Stimulated activated CD8-positive, alpha-beta memory T cell treated with anti-CD3 and anti-CD28 coated beads, Interleukin-7, amount 100 ng/mL, for 24 hours (primary cell): ENCODE results near the gene CCNJ.

ENCODE experiments used
- DNase-seq: peaks from one replicate; pipeline ENCODE4 v3.0.0-alpha.2; 2020; ENCODE audit warnings: low read depth

CCNJ gene

DNA sequence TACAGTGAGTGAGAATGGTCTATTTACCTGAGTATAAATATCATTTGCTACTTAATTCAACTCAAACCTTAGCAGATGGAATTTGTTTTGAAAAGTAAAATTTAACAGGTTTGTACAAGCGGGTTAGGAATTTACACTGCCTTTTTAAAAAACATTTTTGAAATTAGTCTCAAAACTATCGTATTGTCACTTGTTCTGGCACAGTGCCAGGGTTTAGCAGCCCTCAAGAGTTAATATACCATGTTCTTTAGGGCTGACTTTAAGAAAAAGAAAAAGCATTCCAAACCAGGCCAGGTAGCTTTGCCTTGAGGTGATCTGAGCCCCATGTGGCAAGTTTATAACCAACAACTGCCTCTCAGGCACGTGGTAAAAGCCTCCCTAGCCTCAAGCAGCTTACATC, 17.8 kb downstream of the CCNJ start:
- no peak for DNase-seq

DNA sequence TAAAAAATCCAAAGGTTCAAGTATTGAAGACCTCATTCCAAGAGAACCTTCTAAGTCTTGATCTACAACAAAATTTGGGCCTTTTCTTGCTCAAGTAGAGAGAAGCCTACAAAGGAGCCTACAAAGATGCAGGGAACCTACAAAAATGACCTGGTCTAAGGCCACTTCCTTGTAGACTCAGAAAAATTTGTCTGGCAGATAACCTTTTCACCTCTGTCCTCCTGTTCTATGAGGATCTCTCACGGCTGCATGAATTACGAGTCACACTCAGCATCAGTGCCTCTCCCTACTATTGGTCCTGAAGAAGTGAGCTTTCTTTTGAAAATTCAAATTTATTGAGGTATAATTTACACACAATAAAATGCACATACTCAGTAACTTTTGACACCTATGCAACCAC, 29.3 kb downstream of the CCNJ start:
- DNase-seq, result no peak

DNA sequence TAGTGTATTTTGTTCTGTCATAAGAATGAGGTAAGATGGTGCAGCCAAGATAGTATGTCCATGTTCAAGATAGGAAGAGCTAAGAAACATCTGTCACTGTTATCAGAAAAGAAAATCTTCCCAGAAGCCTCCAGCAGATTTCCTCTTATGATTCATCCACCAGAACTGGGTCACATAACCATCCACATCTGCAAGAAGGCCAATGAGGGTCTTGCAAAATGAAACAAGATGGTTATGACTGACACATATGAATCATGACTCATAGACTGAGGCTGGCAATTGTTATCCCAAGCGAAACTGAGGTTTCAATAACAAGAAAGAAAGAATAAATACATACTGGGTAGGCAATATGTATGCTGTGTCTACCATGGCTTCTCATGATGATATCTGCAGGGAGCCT, 30.3 kb downstream of the CCNJ start:
- no peak for DNase-seq

GRCh38 chr10:96074776-96075175, 31.4 kb downstream of the CCNJ start:
- DNase-seq, result no peak

DNA sequence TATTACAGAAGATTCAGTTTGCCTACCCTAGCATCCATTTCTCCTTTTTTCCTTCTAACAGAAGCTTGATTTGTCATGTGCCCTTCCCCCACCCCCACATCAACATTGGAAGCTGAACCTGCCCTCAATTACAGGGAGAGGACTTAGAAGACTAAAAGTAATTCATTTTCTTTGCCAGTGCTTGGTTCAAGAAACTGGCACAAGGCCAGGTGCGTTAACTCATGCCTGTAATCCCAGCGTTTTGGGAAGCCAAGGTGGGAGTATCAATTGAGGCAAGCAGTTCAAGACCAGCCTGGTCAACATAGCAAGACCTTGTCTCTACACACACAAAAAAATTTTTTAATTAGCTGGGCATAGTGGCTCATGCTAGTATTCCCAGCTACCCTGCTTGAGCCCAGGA, 32.6 kb downstream of the CCNJ start:
- DNase-seq, result no peak

- no peak for DNase-seq
These were observed 33.8 kb downstream of the CCNJ start for GRCh38 chr10:96077156-96077555.

- DNase-seq, result no peak
These were observed 38.8 kb downstream of the CCNJ start for GRCh38 chr10:96082153-96082552.

- DNase-seq, result no peak
These were observed 39.4 kb downstream of the CCNJ start for GRCh38 chr10:96082748-96083147.

DNA sequence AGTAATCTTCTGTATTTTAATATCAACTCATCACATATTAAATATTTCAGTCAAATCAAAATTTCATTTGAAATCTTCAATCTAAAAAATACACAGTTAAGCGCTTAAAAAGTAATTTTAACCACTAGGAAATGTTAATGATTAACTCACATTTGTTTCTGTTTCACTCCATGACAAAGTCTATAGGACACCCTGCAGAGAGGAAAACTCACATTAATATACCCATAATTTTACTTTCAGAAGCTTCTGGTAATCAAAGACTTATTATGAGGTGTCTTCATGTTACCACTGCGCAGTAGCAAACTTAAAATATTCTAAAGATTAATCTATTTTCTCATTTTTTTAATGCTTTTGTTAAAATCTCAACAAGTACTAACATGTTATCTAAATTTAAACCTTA, 45.7 kb downstream of the CCNJ start:
- DNase-seq, result no peak

- peak; percentile 78 for DNase-seq
These were observed 46.5 kb downstream of the CCNJ start for GRCh38 chr10:96089670-96090462.

DNA sequence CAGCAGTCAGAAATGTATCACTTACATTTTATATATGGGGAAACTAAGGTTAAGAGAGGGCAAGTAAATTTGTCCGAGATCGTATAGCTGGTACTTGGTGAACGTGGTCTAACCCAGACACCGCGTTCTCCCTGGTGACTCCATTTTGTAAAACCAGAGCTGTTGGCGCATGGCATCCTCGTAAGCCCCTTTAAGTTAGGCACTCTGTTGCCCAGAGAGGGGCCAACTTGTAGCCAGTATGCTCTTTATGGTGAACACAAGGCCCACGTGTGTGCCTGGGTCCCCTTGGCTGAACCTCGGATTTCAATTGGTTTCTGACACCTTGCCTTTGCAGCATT, 47.0 kb downstream of the CCNJ start:
- no peak for DNase-seq

DNA sequence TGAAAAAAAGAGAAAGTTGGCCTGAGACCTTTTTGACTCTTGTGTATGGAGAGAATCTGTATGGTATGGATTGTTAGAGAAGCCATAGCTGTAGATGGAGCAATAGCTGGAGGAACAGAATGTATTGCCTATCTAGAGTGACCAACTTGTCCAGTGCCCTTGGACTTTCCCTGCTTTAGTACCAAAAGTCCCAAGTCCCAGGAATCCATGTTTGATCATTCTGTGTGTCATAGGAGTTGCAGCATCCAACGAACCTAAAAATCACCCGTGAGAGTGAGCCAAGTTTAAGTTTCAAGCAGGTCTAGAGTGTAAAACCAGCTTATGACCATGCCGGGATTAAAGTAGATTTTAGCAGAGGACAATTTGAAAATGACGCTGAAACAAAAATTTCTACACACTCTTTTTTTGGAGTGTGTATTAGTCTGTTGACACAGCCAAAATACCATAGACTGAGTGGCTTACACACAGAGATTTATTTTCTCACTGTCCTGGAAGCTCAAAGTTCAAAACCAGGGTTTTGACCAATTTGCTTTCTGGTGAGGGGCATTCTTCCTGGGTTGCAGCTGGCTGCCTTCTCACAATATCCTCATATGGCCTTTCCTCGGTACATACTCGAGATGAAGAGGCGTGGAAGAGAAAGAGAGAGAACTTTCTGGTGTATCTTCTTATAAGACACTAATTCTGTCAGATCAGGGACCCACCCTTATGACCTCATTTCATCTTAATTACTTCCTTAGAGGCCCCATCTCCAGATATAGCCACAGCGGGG, 49.8 kb downstream of the CCNJ start:
- DNase-seq, result no peak

DNA sequence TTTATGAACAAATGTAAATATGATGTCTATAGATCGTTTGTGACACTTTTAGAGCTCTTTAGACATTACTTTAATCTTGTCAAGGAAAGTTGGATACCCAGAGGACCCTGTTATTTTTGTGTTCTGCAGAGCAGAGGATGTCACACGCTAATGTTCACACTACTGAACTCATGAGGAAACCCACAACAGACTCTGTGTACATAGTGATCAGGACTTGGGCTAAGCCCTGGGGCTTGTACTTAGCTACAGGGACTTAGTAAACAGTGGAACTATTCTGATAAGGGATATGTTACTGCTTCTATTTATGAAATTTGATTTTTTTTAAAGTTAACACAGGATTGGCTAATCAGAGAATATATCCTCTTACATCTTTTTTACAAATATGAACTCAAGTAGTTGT, 50.6 kb downstream of the CCNJ start:
- no peak for DNase-seq

- no peak for DNase-seq
These were observed 53.6 kb downstream of the CCNJ start for GRCh38 chr10:96096958-96097357.

DNA sequence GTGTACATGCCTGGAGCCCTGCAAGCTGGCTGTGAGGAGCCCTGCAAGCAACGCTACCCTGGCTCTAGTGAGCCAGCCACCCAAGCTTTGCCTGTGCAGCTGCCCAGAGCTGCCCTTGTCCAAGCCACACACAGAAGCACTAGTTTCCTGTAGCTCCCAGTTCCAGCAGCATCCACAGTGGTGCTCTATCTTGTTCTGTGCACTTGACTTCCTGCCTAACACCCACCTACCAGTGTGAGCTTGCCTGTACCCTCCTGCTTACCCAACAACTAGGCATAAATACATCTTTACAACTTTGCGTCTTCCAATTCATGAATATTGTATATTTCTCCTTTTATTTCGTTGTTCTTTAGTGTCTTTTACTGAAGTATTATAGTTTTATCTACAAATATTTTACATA, 54.5 kb downstream of the CCNJ start:
- no peak for DNase-seq

GRCh38 chr10:96107623-96108038, 64.2 kb downstream of the CCNJ start:
- DNase-seq, result no peak
